ENCODE measurements around the gene MMP25. TPM values are rescaled to one million over a fixed set of nuclear protein-coding genes. Genes with fewer than 3 reads are reported as not detected.

MMP25 gene
- total and polyA plus RNA-seq, 2 donors (not counting 1 experiment from before 2014, with no cell fraction given) = 0.12 to 0.22 TPM

GRCh38 chr16:3012828-3013420 is 33.4 kb upstream of the MMP25 start, which contains the start of gene CLDN9:
Gene CLDN9, plus strand, starts transcription at chr16:3012923. Its CDS starts 440 bp downstream, at chr16:3013363.
- peaks cover 0 to 13% (median 0%) of the 10 kb centered on the region in 3 donors for H3K9me3 ChIP-seq (ENCODE audit: control extremely low read depth in 1 of 3, control insufficient read depth in 2 of 3, insufficient read depth in 1 of 3, low read length in 2 of 3)
- H3K27me3 ChIP-seq (replicated peaks in 1 of 4; ENCODE audit: control extremely low read depth in 1 of 4, control insufficient read depth in 3 of 4, insufficient read depth in 4 of 4, low read length in 3 of 4) = peaks cover 0 to 30% (median 13%) of the 10 kb centered on the region in 4 experiments
- H3K4me1 ChIP-seq (ENCODE audit: control insufficient read depth in 2 of 2, insufficient read depth in 2 of 2, low read length in 2 of 2) = peaks cover 9 to 11% of the 10 kb centered on the region in 2 donors
- Mint-ChIP-seq H3K27me3 (peaks cover 22% of the 10 kb centered on the region), H3K4me1 (peaks cover 9% of the 10 kb centered on the region), H3K9me3 (ENCODE audit: insufficient read depth) (no peaks in the 10 kb centered on the region), H3K27ac (no peak within 1 kb of the TSS), H3K4me3 (no peak within 1 kb of the TSS)
- no peaks in the 10 kb centered on the region for H3K79me2 ChIP-seq (ENCODE audit: control insufficient read depth, insufficient read depth, low read length)
- no peak within 1 kb of the TSS for H3K27ac ChIP-seq (ENCODE audit: low read length in 2 of 2)
- H3K4me2 ChIP-seq (replicated peaks; ENCODE audit: low read depth, low read length, poor library complexity, severe bottlenecking) = no peak within 1 kb of the TSS
- POLR2A ChIA-PET = no interaction called here
- CTCF ChIA-PET = interaction anchor here (0.9 kb wide), 1 partner anchor 17 kb away, joined by 4 read pairs; no protein-coding TSS in a partner anchor
- no peak for ATAC-seq (ENCODE audit: low read depth)
- no peak within 1 kb of the TSS for H3K4me3 ChIP-seq (ENCODE audit: control extremely low read depth in 1 of 5, extremely low read depth in 1 of 5, insufficient read depth in 1 of 5, low read depth in 2 of 5, low read length in 4 of 5)
- no peak for DNase-seq
- H4K20me1 ChIP-seq (ENCODE audit: control insufficient read depth, insufficient read depth, low read length, poor library complexity, severe bottlenecking) = no peaks in the 10 kb centered on the region
- intact Hi-C loops (cut with micrococcal nuclease) = no loop called here
- WGBS (ENCODE audit: insufficient coverage) = 54% methylated on average over 27 of the region's 27 CpGs
- H2AFZ ChIP-seq (ENCODE audit: insufficient read depth, low read depth, low read length, poor library complexity, severe bottlenecking) = no peak within 1 kb of the TSS
- no peak within 1 kb of the TSS for H3K9ac ChIP-seq (ENCODE audit: low read length)
- no peaks in the 10 kb centered on the region for H3K36me3 ChIP-seq (replicated peaks in 1 of 2; ENCODE audit: control extremely low read depth in 1 of 2, control insufficient read depth in 1 of 2, extremely low read depth in 1 of 2, insufficient read depth in 2 of 2, low read length in 1 of 2)
- TF ChIP-seq EZH2 (IDR thresholded peaks at IDR 0.05; ENCODE audit: borderline replicate concordance, insufficient read depth, low read depth, low read length, poor library complexity, severe bottlenecking) = no peak
- TF ChIP-seq CTCF (IDR thresholded peaks at IDR 0.05) = no peak

GRCh38 chr16:3013491-3013951 is 32.8 kb upstream of the MMP25 start:
- peaks cover 6 to 9% of the 10 kb centered on the region in 2 donors for H3K4me1 ChIP-seq (ENCODE audit: control insufficient read depth in 2 of 2, insufficient read depth in 2 of 2, low read length in 2 of 2)
- H3K9ac ChIP-seq (ENCODE audit: low read length) = no peak overlapping the region
- WGBS (ENCODE audit: insufficient coverage) = 95% methylated on average over 27 of the region's 27 CpGs
- TF ChIP-seq EZH2 (IDR thresholded peaks at IDR 0.05; ENCODE audit: borderline replicate concordance, insufficient read depth, low read depth, low read length, poor library complexity, severe bottlenecking) (no peak), CTCF (IDR thresholded peaks at IDR 0.05) (no peak)
- H3K79me2 ChIP-seq (ENCODE audit: control insufficient read depth, insufficient read depth, low read length) = no peaks in the 10 kb centered on the region
- no peak overlapping the region for H2AFZ ChIP-seq (ENCODE audit: insufficient read depth, low read depth, low read length, poor library complexity, severe bottlenecking)
- H3K4me3 ChIP-seq (ENCODE audit: control extremely low read depth in 1 of 5, extremely low read depth in 1 of 5, insufficient read depth in 1 of 5, low read depth in 2 of 5, low read length in 4 of 5) = no peak overlapping the region
- Mint-ChIP-seq H3K9me3 (ENCODE audit: insufficient read depth) (no peaks in the 10 kb centered on the region), H3K4me1 (peaks cover 6% of the 10 kb centered on the region), H3K4me3 (no peak overlapping the region), H3K27me3 (peaks cover 22% of the 10 kb centered on the region), H3K27ac (no peak overlapping the region)
- DNase-seq (no peak), ATAC-seq (ENCODE audit: low read depth) (no peak)
- ChIA-PET CTCF (no interaction called here), POLR2A (no interaction called here)
- H3K27me3 ChIP-seq (replicated peaks in 1 of 4; ENCODE audit: control extremely low read depth in 1 of 4, control insufficient read depth in 3 of 4, insufficient read depth in 4 of 4, low read length in 3 of 4) = peaks cover 0 to 31% (median 16%) of the 10 kb centered on the region in 4 experiments
- intact Hi-C loops (cut with micrococcal nuclease) = no loop called here
- peaks cover 0 to 7% (median 0%) of the 10 kb centered on the region in 3 donors for H3K9me3 ChIP-seq (ENCODE audit: control extremely low read depth in 1 of 3, control insufficient read depth in 2 of 3, insufficient read depth in 1 of 3, low read length in 2 of 3)
- no peaks in the 10 kb centered on the region for H4K20me1 ChIP-seq (ENCODE audit: control insufficient read depth, insufficient read depth, low read length, poor library complexity, severe bottlenecking)
- no peak overlapping the region for H3K4me2 ChIP-seq (replicated peaks; ENCODE audit: low read depth, low read length, poor library complexity, severe bottlenecking)
- no peaks in the 10 kb centered on the region for H3K36me3 ChIP-seq (replicated peaks in 1 of 2; ENCODE audit: control extremely low read depth in 1 of 2, control insufficient read depth in 1 of 2, extremely low read depth in 1 of 2, insufficient read depth in 2 of 2, low read length in 1 of 2)
- H3K27ac ChIP-seq (ENCODE audit: low read length in 2 of 2) = no peak overlapping the region
